H7 (cell line): ENCODE measurements around the gene CFAP300. TPM values are rescaled to one million over a fixed set of nuclear protein-coding genes. Genes with fewer than 3 reads are reported as not detected.

ENCODE experiments used
- DNase-seq: peaks from one replicate; pipeline ENCODE4 v3.0.0; 2012
- H3K27me3 ChIP-seq: 2 replicates; pipeline ENCODE4 v1.6.0; 2011; ENCODE audit warnings: mild to moderate bottlenecking, low read length; ENCODE audit not compliant: control insufficient read depth, insufficient read depth
- H3K36me3 ChIP-seq: replicated peaks from 2 replicates; pipeline ENCODE4 v1.5.1; 2011; ENCODE audit warnings: low read length; ENCODE audit not compliant: control insufficient read depth, insufficient read depth
- H3K4me3 ChIP-seq: 2 replicates; pipeline ENCODE4 v1.5.1; 2011; ENCODE audit warnings: low read depth, mild to moderate bottlenecking, control low read depth, low read length, moderate library complexity; ENCODE audit not compliant: insufficient read depth
- total RNA-seq: library from RNA; depleted of rRNA; stranded (reverse); fragments of >200 nt; shearing (Covaris generic); gene quantifications from 2 replicates; pipeline ENCODE4 v1.2.3, GENCODE V29; 2014; rRNA removed

CFAP300 gene
- 0.35 and 1.7 TPM in 2 replicates for total RNA-seq

DNA sequence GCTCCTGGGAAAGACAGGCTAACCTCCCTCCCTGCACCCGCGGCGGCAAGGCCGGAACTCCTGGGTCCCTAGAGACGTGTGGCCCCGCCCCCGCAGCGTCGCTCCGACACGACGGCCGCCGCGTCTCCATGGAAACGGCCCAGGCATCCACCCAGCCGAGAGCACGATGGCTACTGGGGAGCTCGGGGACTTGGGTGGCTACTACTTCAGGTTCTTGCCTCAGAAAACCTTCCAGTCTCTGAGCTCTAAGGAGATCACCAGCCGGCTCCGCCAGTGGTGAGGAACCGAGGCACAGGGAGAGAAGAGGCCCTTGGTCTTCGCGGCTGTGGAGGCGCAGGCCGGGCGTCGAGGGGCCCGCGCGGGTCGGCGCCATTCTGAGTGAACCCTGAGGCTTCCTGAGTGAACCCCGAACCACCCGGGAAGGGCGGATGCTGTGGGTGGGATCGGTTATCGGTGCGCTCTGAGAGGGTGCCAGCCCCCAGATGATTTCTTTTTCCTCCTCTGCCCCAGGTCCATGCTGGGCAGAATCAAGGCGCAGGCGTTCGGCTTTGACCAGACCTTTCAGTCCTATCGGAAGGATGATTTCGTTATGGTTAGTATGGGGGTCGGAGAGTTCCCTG, at the start of gene CFAP300:
TSS of gene CFAP300 (plus strand) at position 133 of the 620 bp plus-strand sequence. CDS start at position 167, 34 bp downstream.
- Histone ChIP-seq H3K27me3 (peaks cover 9% of the 10 kb centered on the region), H3K4me3 (peak within 1 kb of the TSS; percentile 56), H3K36me3 (no peaks in the 10 kb centered on the region)
- peak; percentile 89 for DNase-seq

DNA sequence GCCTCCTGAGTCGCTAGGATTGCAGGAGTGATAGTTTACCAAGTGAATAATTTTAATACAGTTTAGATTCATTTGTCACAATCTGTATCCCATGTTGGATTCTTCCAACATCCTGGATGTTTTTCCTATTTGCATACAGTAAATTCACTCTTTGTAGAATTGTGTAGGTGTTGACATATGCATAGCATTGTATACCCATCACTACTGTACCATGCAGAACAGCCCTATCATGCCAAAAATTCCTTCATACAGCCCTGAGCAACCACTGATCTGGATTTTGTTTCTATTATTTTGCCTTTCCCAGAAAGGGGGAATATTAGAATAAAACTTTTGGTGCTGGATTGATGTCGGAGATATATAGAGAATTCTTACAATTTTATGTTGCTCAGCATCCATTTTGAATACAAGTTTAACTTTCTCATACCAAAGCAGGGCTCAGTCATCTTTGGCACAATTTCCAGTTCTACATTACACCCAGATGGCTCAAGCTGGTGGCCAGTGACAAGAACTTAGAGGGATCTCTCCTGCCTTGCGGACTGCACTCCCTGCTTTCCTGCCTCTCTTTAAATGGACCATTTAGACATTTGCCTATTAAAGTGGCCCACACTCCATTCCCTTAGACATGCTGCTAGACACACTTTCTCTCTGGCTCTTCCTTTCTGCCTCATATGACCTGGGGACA, 45.4 kb upstream of the CFAP300 start:
- no peaks in the 10 kb centered on the region for H3K36me3 ChIP-seq
- H3K4me3 ChIP-seq: no peak overlapping the region
- DNase-seq: no peak
- H3K27me3 ChIP-seq: no peaks in the 10 kb centered on the region

DNA sequence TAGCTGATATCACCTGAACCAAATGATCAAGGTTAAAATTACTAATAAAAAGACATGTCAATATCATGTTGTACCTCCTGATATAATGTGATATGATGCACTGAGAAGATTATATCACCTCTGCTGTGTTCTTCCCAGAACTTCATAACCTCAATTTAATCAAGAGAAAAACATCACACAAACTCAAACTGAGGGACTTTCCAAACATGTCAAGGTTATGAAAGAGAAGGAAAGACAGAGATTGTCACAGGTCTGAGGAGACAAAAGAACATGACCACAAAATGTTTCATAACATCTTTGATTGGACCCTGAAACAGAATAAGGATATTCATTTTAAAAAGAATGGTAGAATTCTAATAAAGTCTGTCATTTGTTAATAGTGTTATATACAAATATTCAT, 43.0 kb upstream of the CFAP300 start:
- no peaks in the 10 kb centered on the region for H3K36me3 ChIP-seq
- H3K27me3 ChIP-seq: no peaks in the 10 kb centered on the region
- no peak for DNase-seq
- no peak overlapping the region for H3K4me3 ChIP-seq

DNA sequence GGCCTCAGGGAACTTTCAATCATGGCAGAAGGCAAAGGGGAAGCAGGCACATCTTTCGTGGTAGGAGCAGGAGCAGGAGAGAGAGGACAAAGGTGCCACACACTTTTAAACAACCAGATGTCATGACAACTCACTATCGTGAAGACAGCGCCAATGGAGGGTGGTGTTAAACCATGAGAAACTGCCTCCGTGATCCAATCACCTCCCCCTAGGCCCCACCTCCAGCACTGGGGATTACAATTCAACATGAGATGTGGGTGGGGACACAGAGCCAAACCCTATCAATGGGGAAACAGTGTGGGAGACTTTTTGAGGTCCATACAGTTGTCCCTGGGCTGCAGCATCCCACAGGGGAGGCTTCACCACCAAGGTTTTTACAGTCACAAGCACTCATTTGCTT, 41.9 kb upstream of the CFAP300 start:
- Histone ChIP-seq H3K36me3 (no peaks in the 10 kb centered on the region), H3K4me3 (no peak overlapping the region), H3K27me3 (no peaks in the 10 kb centered on the region)
- no peak for DNase-seq

DNA sequence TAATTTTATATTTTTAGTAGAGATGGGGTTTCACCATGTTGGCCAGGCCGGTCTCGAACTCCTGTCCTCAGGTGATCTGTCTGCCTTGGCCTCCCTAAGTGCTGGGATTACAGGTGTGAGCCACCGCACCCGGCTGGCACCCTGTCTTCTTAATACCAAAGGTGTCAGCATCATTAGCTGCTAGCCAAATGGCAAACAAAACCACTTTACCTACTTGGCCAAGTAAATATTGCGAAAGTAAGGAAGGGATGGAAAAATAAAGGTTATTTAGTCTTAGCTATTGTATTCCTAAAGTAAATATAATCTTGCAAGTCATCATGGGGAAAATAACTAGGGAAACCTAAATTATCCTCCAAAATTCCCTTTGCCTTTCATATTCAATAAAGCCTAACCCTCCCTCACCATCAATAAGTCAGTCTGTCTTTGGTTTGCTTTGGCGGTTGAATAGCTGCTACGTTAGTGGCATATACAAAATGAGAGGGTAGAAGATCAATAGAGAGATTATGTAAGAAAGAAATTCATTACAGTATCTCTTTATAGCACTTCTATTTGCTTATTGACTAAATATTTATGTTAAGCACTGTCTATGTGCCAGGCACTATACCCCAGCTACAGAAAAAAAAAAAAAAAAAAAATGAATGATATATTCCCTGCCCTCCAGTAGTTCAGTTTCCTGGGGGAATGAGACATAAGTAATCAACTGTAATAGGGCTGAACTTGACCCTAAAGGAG, 40.2 kb upstream of the CFAP300 start:
- Histone ChIP-seq H3K36me3 (no peaks in the 10 kb centered on the region), H3K4me3 (no peak overlapping the region), H3K27me3 (no peaks in the 10 kb centered on the region)
- DNase-seq: no peak

DNA sequence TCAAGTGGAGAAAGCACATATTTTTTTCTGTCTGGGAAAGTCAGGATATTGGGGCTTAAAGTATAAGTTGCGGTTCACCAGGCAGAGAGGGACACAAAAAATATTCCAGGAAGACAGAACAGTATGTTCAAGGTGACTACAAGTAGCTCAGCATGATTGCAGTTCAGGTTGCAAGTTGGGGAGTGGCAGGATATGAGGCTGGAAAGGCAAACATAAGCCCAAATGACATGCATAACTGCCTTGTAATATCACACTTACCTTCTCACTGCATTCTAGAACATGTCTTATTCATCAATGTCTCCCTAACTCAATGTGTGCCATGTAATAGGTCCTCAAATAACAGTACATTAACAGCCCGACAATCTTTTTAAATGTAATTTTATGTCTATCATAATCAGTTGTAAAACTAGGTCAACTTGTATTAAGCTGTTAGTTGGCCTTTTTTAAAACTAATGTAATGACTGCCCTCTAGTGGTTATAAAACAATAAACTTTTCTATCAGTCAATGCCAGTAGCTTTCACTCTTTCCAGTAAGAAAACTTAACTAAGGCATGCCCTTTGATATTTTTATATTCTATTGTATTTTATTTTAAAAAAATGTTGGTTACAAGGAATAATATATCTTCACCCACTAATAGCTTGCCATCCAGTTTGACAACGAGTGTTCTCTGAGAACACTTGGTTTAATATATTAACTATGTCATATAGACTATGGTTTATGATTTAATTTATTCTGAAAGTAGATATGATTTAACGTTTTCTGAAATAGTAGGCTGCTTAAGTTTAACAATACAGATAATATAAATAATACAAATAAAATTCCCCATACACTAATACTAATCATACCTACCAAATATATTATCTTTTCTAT, 39.4 kb upstream of the CFAP300 start:
- H3K36me3 ChIP-seq: no peaks in the 10 kb centered on the region
- DNase-seq: peak; percentile 25
- no peak overlapping the region for H3K4me3 ChIP-seq

DNA sequence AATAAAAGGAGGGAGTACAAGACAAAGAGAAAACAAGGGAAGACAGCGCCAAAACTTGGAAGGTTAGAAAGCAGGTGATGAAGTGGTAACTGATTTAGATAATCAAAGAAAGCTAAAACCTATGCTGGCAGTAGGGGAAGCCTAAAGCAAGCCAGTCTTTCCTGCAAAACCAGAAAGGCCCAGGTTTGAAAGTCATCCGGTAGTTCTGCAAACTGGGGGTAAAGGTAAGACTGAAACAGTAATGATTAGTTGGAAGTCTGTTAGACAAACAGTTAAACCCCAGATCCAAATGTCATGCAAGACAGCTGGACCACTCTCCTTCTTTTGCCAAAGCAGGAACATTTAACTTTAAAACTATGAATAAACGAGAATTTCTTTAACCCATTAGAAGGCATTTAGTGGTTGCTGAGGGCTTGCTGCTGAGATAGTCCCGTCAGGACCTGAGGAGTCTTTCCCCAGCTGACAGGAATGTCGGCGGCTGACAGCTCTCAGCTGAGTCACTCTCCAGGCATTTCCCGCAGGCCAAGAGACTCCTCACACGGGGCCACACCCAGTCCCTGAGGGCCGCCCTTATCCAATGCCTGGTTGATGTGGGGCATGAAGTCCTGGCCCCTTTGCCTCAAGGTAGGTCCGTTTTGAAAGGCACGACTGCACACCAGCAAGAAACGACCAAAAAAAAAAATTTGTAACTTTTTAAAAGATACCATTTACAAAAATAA, 36.3 kb upstream of the CFAP300 start:
- Histone ChIP-seq H3K4me3 (no peak overlapping the region), H3K36me3 (no peaks in the 10 kb centered on the region), H3K27me3 (no peaks in the 10 kb centered on the region)
- peak; percentile 78 for DNase-seq

More for the DNA sequence above, 39.4 kb upstream of the CFAP300 start:
- H3K27me3 ChIP-seq: no peaks in the 10 kb centered on the region

DNA sequence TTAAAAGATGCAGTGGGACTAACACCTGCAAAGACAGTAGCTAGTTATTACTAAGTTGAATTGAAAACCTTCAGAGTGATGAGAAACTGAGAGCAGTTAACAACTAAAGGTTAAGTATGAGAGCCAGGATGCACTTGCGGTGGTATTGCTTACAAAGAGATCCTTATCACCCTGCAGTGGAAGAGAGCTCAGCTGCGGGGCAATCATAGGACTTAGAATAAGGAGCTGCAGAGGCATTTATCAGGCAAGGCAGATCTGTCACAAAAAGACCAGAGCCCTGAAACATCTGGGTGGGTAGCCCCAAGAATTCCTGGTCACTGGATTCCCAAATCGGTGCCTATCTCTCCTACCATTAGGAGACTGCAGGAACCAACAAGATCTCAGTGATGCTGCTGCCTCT, 34.3 kb upstream of the CFAP300 start:
- H3K4me3 ChIP-seq: no peak overlapping the region
- no peak for DNase-seq
- H3K36me3 ChIP-seq: no peaks in the 10 kb centered on the region
- no peaks in the 10 kb centered on the region for H3K27me3 ChIP-seq

DNA sequence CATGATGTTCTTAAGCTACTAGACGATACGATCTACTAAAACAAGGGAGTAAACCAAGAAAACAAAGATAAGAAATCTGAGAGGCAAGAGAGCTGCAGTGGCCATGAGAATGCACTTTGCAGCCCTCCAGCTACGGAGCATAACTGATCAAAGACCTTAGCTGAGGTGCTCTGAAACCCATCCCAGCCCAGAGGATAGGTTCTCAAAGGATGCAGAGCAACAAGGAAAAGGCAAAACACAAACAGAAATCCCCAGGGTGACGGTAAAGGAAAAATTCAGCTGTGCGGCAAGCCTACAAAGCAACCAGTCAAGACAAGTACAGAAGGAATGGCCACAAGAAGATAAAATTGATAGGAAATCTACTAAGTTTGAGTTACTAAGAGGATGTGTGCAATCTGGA, 32.5 kb upstream of the CFAP300 start:
- Histone ChIP-seq H3K36me3 (no peaks in the 10 kb centered on the region), H3K4me3 (no peak overlapping the region), H3K27me3 (no peaks in the 10 kb centered on the region)
- DNase-seq: no peak

DNA sequence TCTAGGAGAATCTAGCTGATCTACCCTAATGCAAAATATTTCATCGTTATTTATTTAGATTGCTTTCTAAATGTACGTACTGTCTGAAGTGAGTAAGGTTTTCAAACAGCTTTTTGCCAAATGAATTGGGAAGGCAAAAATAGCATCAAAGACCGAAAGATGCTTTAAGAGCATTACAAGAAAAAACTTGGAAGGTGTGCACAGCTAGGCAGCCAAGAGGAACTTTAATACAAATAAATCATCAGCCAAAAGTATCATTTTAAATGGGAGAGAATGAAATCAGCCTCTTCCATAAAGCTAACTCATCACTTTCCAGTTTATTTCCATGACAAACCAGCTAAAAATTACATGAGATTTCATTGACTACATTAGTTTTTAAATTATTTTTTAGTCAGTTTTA, 30.2 kb upstream of the CFAP300 start:
- Histone ChIP-seq H3K27me3 (no peaks in the 10 kb centered on the region), H3K4me3 (no peak overlapping the region), H3K36me3 (no peaks in the 10 kb centered on the region)
- no peak for DNase-seq

DNA sequence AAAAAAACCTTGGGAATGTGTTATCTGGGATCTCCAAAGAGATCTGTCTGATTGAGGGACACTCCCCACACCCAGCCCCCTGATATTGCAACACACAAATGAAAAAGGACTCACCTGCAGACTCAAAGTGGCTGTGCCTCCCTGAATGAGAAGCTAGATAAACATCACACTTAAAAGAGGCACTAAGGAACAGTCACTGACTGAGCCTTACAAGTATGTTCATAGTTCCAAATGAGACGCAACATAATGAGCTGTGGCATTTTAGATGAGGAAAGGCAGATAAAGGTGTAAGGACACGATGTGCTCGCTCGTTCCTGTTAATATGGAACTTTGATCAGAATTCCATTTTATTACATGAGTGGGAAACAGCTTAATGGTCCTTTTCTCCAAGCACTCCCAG, 21.0 kb upstream of the CFAP300 start:
- no peaks in the 10 kb centered on the region for H3K36me3 ChIP-seq
- DNase-seq: no peak
- H3K27me3 ChIP-seq: no peaks in the 10 kb centered on the region
- H3K4me3 ChIP-seq: no peak overlapping the region

DNA sequence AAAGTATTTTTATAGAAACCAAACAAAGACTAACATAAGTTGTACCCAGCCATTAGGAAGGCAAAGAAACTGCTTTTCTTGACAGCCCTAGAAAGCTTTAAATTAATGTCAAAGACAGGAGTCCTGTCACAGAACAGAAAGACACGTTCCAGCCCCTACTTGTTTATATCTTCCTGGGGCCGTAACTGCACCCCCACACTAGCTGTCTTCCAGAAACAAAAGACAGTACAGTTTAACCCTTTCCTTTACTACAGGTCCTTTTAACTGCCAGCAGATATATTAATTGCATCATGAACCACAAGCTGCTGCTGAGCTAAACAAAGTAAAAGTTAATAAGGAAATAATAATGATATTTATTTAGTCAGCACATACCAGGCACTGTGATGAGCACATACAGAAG, 20.3 kb upstream of the CFAP300 start:
- H3K27me3 ChIP-seq: no peaks in the 10 kb centered on the region
- no peak for DNase-seq
- no peak overlapping the region for H3K4me3 ChIP-seq
- no peaks in the 10 kb centered on the region for H3K36me3 ChIP-seq

DNA sequence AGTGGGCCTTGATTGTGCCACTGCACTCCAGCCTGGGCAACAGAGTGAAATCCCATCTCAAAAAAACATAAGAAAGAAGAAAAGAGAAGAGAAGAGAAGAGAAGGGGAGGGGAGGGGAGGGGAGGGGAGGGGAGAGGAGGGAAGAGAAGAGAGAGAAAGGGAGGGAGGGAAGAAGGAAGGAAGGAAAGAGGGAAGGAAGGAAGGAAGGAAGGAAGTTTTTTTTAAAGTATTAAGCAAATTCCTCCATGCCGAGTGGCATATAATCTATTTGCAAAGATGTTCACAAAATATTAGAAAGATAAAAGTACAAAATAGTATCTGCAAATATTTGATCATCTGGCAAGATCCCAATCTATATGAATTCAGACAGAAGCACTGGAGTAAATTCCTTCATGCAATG, 10.5 kb upstream of the CFAP300 start:
- no peak overlapping the region for H3K4me3 ChIP-seq
- no peaks in the 10 kb centered on the region for H3K36me3 ChIP-seq
- DNase-seq: no peak
- H3K27me3 ChIP-seq: no peaks in the 10 kb centered on the region

DNA sequence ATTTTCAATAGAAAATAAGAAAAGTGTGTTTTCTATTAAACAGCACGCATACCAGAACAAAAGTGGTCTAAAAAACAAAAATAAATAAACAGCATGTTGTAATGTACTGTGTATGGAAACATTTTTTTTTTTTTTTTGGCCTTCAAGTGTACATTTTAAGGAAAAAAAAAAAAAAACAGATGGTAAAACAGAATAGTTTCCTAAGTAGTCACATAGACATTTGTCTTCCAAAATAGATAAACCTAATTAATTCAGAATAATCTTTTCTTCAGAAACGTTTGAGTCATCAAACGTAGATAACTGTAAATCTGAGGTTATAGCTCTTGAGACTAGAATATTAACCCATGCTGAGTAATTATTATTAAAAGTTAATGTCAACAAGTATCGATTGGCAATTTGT, 396 bp upstream of the CFAP300 start:
- Histone ChIP-seq H3K36me3 (no peaks in the 10 kb centered on the region), H3K4me3 (peak overlapping the region; percentile 56), H3K27me3 (peaks cover 9% of the 10 kb centered on the region)
- no peak for DNase-seq
